ENCODE results near the gene RTN4R. TPM values are rescaled to one million over a fixed set of nuclear protein-coding genes. Genes with fewer than 3 reads are reported as not detected.

The RTN4R gene
- total and polyA plus RNA-seq, 9 of the 15 experiments (the other 6 are each of a cell fraction or from before 2014, with no cell fraction given), result 0.04 to 2.8 (median 1.4) TPM; not detected in 3

- no peak for TF ChIP-seq PHB (CRISPR knock-in tag; IDR thresholded peaks at IDR 0.05)
- TF ChIP-seq RREB1 (CRISPR knock-in tag; IDR thresholded peaks at IDR 0.05), result no peak
- peak; percentile 10; the same call in 1 of the 2 replicates for TF ChIP-seq STAT6 (CRISPR knock-in tag; IDR thresholded peaks at IDR 0.05)
- 0 out of 2 replicates have a peak, but pooled peaks have one; percentile 26 for TF ChIP-seq SAFB (IDR thresholded peaks at IDR 0.05; ENCODE audit: borderline replicate concordance, low read depth, low read length)
- TF ChIP-seq ELK1 (CRISPR knock-in tag; IDR thresholded peaks at IDR 0.05), result no peak
- no peak for TF ChIP-seq ZNF384 (IDR thresholded peaks at IDR 0.05; ENCODE audit: low read depth, low read length)
- TF ChIP-seq NFE2L1 (tag; IDR thresholded peaks at IDR 0.05; ENCODE audit: borderline replicate concordance, low read depth), result no peak
- TF ChIP-seq CCNT2 (IDR thresholded peaks at IDR 0.05; ENCODE audit: borderline replicate concordance, extremely low read depth, insufficient read length, low read depth, low read length), result peak; percentile 34
- TF ChIP-seq NUFIP1 (IDR thresholded peaks at IDR 0.05; ENCODE audit: partially characterized antibody), result no peak
- TF ChIP-seq MNT (conservative IDR thresholded peaks at IDR 0.05), result no peak
- no peak for TF ChIP-seq ZNF311 (CRISPR knock-in tag; IDR thresholded peaks at IDR 0.05)
- TF ChIP-seq ZNF124 (CRISPR knock-in tag; IDR thresholded peaks at IDR 0.05), result no peak
These were observed 29.0 kb downstream of the RTN4R start (continued) for GRCh38 chr22:20238901-20239675.

Data from K562 (cell line).